Left lung (tissue), 10 donors: Measurements from ENCODE around the gene PLBD1. TPM values are rescaled to one million over a fixed set of nuclear protein-coding genes. Genes with fewer than 3 reads are reported as not detected.

ENCODE experiments used
- ATAC-seq: fragments of 200-7000 bp; cut with Tn5 transposase; one replicate; pipeline ENCODE4 v1.9.1; 2020; ENCODE audit warnings: moderate library complexity
- DNase-seq, 4 donors: peaks; one replicate each; pipeline ENCODE4 v3.0.0-alpha.2; 2013 to 2020
- H3K27ac ChIP-seq, 2 donors: fragments of 200-600 bp; sonication (generic) in 1 of 2; one replicate each; pipeline versions ENCODE4 v1.5.0 to v1.8.0; 2020 to 2021
- H3K27me3 ChIP-seq, 2 donors: fragments of 200-600 bp; sonication (generic) in 1 of 2; one replicate each; pipeline versions ENCODE4 v1.5.0 to v1.8.0; 2020 to 2021
- H3K36me3 ChIP-seq, 2 donors: fragments of 200-600 bp; sonication (generic) in 1 of 2; one replicate each; pipeline versions ENCODE4 v1.5.0 to v1.8.0; 2020 to 2021
- H3K4me1 ChIP-seq, 2 donors: fragments of 200-600 bp; one replicate each; pipeline ENCODE4 v1.8.0; 2021
- H3K4me3 ChIP-seq, 2 donors: fragments of 200-600 bp; sonication (generic) in 1 of 2; one replicate each; pipeline versions ENCODE4 v1.5.0 to v1.8.0; 2020 to 2021; ENCODE audit warnings: mild to moderate bottlenecking in 1 of 2
- H3K9me3 ChIP-seq, 2 donors: fragments of 200-600 bp; sonication (generic) in 1 of 2; one replicate each; pipeline versions ENCODE4 v1.5.0 to v1.8.0; 2020 to 2021
- intact Hi-C, 2 donors: fragments of 100-400 bp; cut with DNase I; formaldehyde crosslinking; loops; one replicate each; pipeline versions ENCODE4 v1.11.2 to v1.14.2; 2022
- polyA plus RNA-seq, 6 donors: library from polyadenylated mRNA; unstranded; fragments of 120-200 nt; gene quantifications; one replicate each; pipeline ENCODE4 v1.2.1, GENCODE V29; 2013; ENCODE audit not compliant: insufficient read length in 6 of 6
- total RNA-seq, 2 donors: library from RNA; stranded (reverse); fragmentation: NEBNext Ultra II Directional; extraction: Animal tissue kit (Norgen Biotek cat#: 25700); gene quantifications; one replicate each; pipeline ENCODE4 v1.2.1, GENCODE V29; 2021
- TF ChIP-seq, protein P1 (sequence below), 2 donors: fragments of 200-600 bp; sonication (generic) in 1 of 2; IDR thresholded peaks; one replicate each; pipeline versions ENCODE4 v1.5.0 to v1.8.0; 2021; ENCODE audit warnings: antibody characterized with exemption in 2 of 2
- donor health status: DM: no; HTN: yes; CAD: no.
- donor health status: DM: no; HTN: no; CAD: no.

Gene PLBD1
- total and polyA plus RNA-seq, 8 donors = 26.3 to 44.8 (median 30.5) TPM

DNA sequence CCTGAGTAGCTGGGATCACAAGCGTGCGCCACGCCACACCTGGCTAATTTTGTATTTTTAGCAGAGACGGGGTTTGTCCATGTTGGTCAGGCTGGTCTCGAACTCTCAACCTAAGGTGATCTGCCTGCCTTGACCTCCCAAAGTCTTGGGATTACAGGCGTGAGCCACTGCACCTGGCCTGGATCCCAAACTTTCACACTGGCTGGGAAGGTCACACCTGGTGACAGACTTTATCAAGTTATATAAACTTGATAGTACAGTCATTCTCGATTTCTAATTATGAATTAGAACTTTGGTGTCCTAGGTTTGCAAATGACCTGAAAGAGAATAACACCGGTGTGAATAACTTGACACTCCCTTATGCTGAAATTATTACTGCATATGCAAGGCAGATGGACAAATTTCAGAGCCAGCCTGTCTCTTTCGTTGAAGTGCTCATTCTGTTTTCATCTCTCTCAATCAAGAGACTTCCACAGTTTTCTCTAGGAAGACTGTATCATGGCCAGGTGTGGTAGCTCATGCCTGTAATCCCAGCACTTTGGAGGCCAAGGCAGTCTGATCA lies 5.9 kb downstream of the PLBD1 start:
- intact Hi-C loops = no loop called here
- DNase-seq (no peak), ATAC-seq (no peak)
- TF ChIP-seq, protein P1, sequence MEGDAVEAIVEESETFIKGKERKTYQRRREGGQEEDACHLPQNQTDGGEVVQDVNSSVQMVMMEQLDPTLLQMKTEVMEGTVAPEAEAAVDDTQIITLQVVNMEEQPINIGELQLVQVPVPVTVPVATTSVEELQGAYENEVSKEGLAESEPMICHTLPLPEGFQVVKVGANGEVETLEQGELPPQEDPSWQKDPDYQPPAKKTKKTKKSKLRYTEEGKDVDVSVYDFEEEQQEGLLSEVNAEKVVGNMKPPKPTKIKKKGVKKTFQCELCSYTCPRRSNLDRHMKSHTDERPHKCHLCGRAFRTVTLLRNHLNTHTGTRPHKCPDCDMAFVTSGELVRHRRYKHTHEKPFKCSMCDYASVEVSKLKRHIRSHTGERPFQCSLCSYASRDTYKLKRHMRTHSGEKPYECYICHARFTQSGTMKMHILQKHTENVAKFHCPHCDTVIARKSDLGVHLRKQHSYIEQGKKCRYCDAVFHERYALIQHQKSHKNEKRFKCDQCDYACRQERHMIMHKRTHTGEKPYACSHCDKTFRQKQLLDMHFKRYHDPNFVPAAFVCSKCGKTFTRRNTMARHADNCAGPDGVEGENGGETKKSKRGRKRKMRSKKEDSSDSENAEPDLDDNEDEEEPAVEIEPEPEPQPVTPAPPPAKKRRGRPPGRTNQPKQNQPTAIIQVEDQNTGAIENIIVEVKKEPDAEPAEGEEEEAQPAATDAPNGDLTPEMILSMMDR (IDR thresholded peaks at IDR 0.05) = no peak
- Histone ChIP-seq H3K4me3 (no peak overlapping the region), H3K4me1 (peaks cover 0 to 77% of the 10 kb centered on the region in 2 donors), H3K36me3 (no peaks in the 10 kb centered on the region), H3K9me3 (no peaks in the 10 kb centered on the region), H3K27ac (peak overlapping the region in 1 of 2 donors; percentile 63), H3K27me3 (peaks cover 0 to under 1% of the 10 kb centered on the region in 2 donors)

DNA sequence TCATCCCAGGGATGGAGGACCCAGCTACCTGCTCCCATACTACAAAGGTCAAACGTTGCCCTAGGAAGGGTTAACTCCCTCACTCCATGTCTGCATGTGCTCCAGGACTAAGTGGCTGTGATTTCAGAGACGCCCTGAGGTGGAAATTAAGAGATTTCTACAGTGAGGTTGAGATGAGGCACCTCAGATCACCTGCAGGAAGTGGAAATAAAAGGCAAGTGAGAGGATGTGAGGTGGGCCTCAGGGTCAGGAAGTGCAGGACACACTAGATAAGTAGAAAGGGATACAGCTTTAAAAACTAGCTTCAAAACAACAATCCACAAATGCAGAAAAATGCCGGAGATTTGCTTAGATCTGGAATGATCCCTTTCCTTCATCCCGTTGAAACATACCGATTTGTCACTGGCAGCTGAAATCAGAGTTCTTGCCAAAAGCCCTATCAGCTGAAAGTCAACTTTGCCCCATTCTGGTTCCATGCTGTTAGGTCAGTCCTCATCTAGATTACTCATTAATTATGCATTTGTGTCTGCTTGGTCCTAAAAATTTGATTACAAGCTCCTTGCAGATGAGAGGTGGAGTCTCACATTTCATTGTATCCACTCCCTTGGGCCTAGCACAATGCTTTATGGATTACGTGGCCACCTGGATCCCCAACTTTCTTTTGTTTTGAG lies 6.6 kb downstream of the PLBD1 start:
- H3K27me3 ChIP-seq = no peaks in the 10 kb centered on the region
- H3K9me3 ChIP-seq = no peaks in the 10 kb centered on the region
- H3K4me1 ChIP-seq = peaks cover 0 to 74% of the 10 kb centered on the region in 2 donors
- no peaks in the 10 kb centered on the region for H3K36me3 ChIP-seq
- TF ChIP-seq, protein P1 (IDR thresholded peaks at IDR 0.05) = no peak
- peak overlapping the region in 1 of 2 donors; percentile 28 for H3K27ac ChIP-seq
- H3K4me3 ChIP-seq = no peak overlapping the region
- ATAC-seq (no peak), DNase-seq (no peak)
- intact Hi-C loops = no loop called here

DNA sequence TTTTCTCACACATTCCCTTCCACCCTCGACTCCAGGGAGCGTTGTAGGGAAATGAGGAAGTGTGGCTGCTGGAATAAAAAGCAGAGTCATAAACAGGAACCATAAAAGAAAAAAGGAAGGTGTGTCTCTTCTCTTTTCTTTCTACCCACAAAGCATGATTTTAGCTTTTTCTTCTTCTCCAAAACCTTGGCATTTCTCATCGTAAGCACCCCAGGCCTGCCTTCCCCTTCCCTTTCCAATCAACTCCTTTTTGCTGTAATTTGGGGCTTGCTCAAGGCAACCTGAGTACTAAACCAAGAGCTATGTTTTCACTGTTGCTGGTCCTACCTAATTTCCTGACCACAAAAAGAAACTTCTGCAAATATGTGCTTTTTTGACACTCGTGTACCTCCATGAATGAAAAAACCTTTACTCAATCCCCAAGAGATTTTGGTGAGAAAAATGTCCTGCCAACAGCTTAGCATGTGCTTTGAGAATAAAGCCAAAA lies 9.2 kb downstream of the PLBD1 start:
- Histone ChIP-seq H3K9me3 (no peaks in the 10 kb centered on the region), H3K27me3 (no peaks in the 10 kb centered on the region), H3K4me3 (no peak overlapping the region), H3K36me3 (no peaks in the 10 kb centered on the region), H3K4me1 (peaks cover 6 to 75% of the 10 kb centered on the region in 2 donors), H3K27ac (peak overlapping the region in 1 of 2 donors; percentile 75)
- TF ChIP-seq, protein P1 (IDR thresholded peaks at IDR 0.05) = no peak
- intact Hi-C loops = no loop called here
- ATAC-seq (no peak), DNase-seq (no peak)

DNA sequence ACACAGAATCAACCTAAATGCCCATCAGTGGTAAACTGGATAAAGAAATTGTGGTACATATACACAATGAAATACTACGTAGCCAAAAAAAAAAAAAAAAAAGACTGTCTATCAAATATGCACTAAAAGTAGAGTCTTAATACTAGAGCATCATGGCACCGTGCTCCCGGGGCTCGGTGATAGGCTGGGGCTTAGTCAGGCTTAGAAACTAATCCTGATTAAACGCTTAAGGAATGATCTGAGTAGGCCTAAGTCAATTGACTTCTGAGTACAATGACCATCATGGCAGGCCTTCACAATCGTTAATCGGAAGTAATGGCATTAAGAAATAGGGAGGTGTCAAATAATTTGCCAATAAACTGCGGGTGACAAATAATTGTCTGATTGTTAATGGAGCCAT lies 9.7 kb downstream of the PLBD1 start:
- DNase-seq = no peak
- intact Hi-C loops = no loop called here

More for the DNA sequence above, 9.7 kb downstream of the PLBD1 start:
- peaks cover 6 to 72% of the 10 kb centered on the region in 2 donors for H3K4me1 ChIP-seq
- ATAC-seq = no peak
- no peaks in the 10 kb centered on the region for H3K36me3 ChIP-seq
- no peaks in the 10 kb centered on the region for H3K9me3 ChIP-seq
- H3K27me3 ChIP-seq = no peaks in the 10 kb centered on the region
- peak overlapping the region in 1 of 2 donors; percentile 75 for H3K27ac ChIP-seq
- TF ChIP-seq, protein P1 (IDR thresholded peaks at IDR 0.05) = no peak
- H3K4me3 ChIP-seq = no peak overlapping the region
